H9 (cell line): ENCODE data around the gene UST. TPM values are rescaled to one million over a fixed set of nuclear protein-coding genes. Genes with fewer than 3 reads are reported as not detected.

Source experiments
- DNase-seq: peaks from one replicate; pipeline ENCODE4 v3.0.0-alpha.2; 2017
- H2AFZ ChIP-seq: one replicate; pipeline ENCODE4 v1.6.1; 2013; ENCODE audit warnings: mild to moderate bottlenecking, low read length, control low read depth, moderate library complexity
- H2AK5ac ChIP-seq: 2 replicates; pipeline ENCODE4 v1.6.1; 2013; ENCODE audit warnings: low read length, control low read depth, mixed read lengths; ENCODE audit not compliant: insufficient read length
- H2BK120ac ChIP-seq: one replicate; pipeline ENCODE4 v1.6.1; 2013; ENCODE audit warnings: low read depth, mild to moderate bottlenecking, low read length, control low read depth, inconsistent platforms; ENCODE audit not compliant: poor library complexity, severe bottlenecking
- H2BK12ac ChIP-seq: 2 replicates; pipeline ENCODE4 v1.6.1; 2013; ENCODE audit warnings: low read length, control low read depth, mixed read lengths, low read depth; ENCODE audit not compliant: insufficient read length
- H2BK15ac ChIP-seq: 2 replicates; pipeline ENCODE4 v1.6.1; 2013; ENCODE audit warnings: low read depth, low read length, control low read depth
- H2BK20ac ChIP-seq: one replicate; pipeline ENCODE4 v1.6.1; 2013; ENCODE audit warnings: low read depth, mild to moderate bottlenecking, low read length, control low read depth, inconsistent platforms; ENCODE audit not compliant: poor library complexity, severe bottlenecking
- H2BK5ac ChIP-seq: 2 replicates; pipeline ENCODE4 v1.6.1; 2013; ENCODE audit warnings: low read length, control low read depth, mixed read lengths; ENCODE audit not compliant: insufficient read length
- H3K14ac ChIP-seq: 2 replicates; pipeline ENCODE4 v1.6.1; 2013; ENCODE audit warnings: low read length, control low read depth; ENCODE audit not compliant: insufficient read depth
- H3K18ac ChIP-seq: 2 replicates; pipeline ENCODE4 v1.6.1; 2013; ENCODE audit warnings: low read depth, mild to moderate bottlenecking, mixed read lengths, low read length, control low read depth; ENCODE audit not compliant: insufficient read length
- H3K23ac ChIP-seq: 2 replicates; pipeline ENCODE4 v1.6.1; 2013; ENCODE audit warnings: low read length, control low read depth, mixed read lengths, low read depth; ENCODE audit not compliant: insufficient read length
- H3K23me2 ChIP-seq: 2 replicates; pipeline ENCODE4 v1.6.1; 2013; ENCODE audit warnings: low read depth, mild to moderate bottlenecking, mixed read lengths, low read length, control low read depth; ENCODE audit not compliant: insufficient read length, poor library complexity, severe bottlenecking
- H3K27ac ChIP-seq: 2 replicates; pipeline ENCODE4 v1.5.1; 2013; ENCODE audit warnings: low read length, control low read depth, mixed read lengths, low read depth; ENCODE audit not compliant: insufficient read length
- H3K27me3 ChIP-seq: 2 replicates; pipeline ENCODE4 v1.6.1; 2013; ENCODE audit warnings: low read length, control low read depth, inconsistent platforms; ENCODE audit not compliant: insufficient read depth
- H3K4ac ChIP-seq: 2 replicates; pipeline ENCODE4 v1.6.1; 2013; ENCODE audit warnings: low read depth, mild to moderate bottlenecking, control low read depth, inconsistent platforms, low read length, moderate library complexity
- H3K4me1 ChIP-seq: 2 replicates; pipeline ENCODE4 v1.6.1; 2013; ENCODE audit warnings: low read length, control low read depth, inconsistent platforms; ENCODE audit not compliant: insufficient read depth
- H3K4me2 ChIP-seq: 2 replicates; pipeline ENCODE4 v1.6.1; 2013; ENCODE audit warnings: low read length, control low read depth, mixed read lengths; ENCODE audit not compliant: insufficient read length, insufficient read depth
- H3K56ac ChIP-seq: 2 replicates; pipeline ENCODE4 v1.6.1; 2013; ENCODE audit warnings: low read depth, mild to moderate bottlenecking, mixed read lengths, low read length, control low read depth; ENCODE audit not compliant: insufficient read length
- H3K79me1 ChIP-seq: 2 replicates; pipeline ENCODE4 v1.6.1; 2013; ENCODE audit warnings: low read depth, mild to moderate bottlenecking, moderate library complexity, low read length, control low read depth, inconsistent platforms; ENCODE audit not compliant: insufficient read depth, poor library complexity, severe bottlenecking
- H3K79me2 ChIP-seq: 2 replicates; pipeline ENCODE4 v1.6.1; 2013; ENCODE audit warnings: low read length, control low read depth, inconsistent platforms; ENCODE audit not compliant: insufficient read depth
- H3K9ac ChIP-seq: 2 replicates; pipeline ENCODE4 v1.6.1; 2013; ENCODE audit warnings: low read length, control low read depth, mixed read lengths; ENCODE audit not compliant: insufficient read length; ENCODE audit errors: extremely low read depth
- H3K9me3 ChIP-seq: one replicate; pipeline ENCODE4 v1.6.1; 2013; ENCODE audit warnings: low read depth, low read length, inconsistent platforms; ENCODE audit not compliant: control insufficient read depth
- H3T11ph ChIP-seq: one replicate; pipeline ENCODE4 v1.6.1; 2013; ENCODE audit warnings: mild to moderate bottlenecking, low read length, control low read depth, inconsistent platforms
- H4K20me1 ChIP-seq: one replicate; pipeline ENCODE4 v1.6.1; 2013; ENCODE audit not compliant: control insufficient read depth, insufficient read length, insufficient read depth
- H4K5ac ChIP-seq: 2 replicates; pipeline ENCODE4 v1.6.1; 2013; ENCODE audit warnings: low read depth, mild to moderate bottlenecking, mixed read lengths, low read length, control low read depth; ENCODE audit not compliant: insufficient read length
- H4K8ac ChIP-seq: replicated peaks from 2 replicates; pipeline ENCODE4 v1.6.1; 2013; ENCODE audit warnings: low read length, control low read depth, mixed read lengths, low read depth; ENCODE audit not compliant: insufficient read length
- H4K91ac ChIP-seq: 2 replicates; pipeline ENCODE4 v1.6.1; 2013; ENCODE audit warnings: low read depth, mild to moderate bottlenecking, moderate library complexity, mixed read lengths, low read length, control low read depth; ENCODE audit not compliant: insufficient read length
- H3K27ac Mint-ChIP-seq, 3 experiments: 2 replicates in 2 of 3; 3 replicates in 1 of 3; pipeline ENCODE4 v1.8.0; 2020 to 2021; ENCODE audit warnings: mixed read lengths in 3 of 3, mild to moderate bottlenecking in 1 of 3, moderate library complexity in 1 of 3
- H3K27me3 Mint-ChIP-seq: 2 replicates; pipeline ENCODE4 v1.8.0; 2021; ENCODE audit warnings: low read depth, mild to moderate bottlenecking, moderate library complexity, mixed read lengths
- H3K36me3 Mint-ChIP-seq, 3 experiments: 2 replicates in 2 of 3; 3 replicates in 1 of 3; pipeline ENCODE4 v1.8.0; 2020 to 2021; ENCODE audit warnings: low read depth in 3 of 3, mixed read lengths in 3 of 3; ENCODE audit not compliant: insufficient read depth in 1 of 3
- H3K4me1 Mint-ChIP-seq, 2 experiments: 2 replicates each; pipeline ENCODE4 v1.8.0; 2020; ENCODE audit warnings: mixed read lengths in 2 of 2
- H3K4me3 Mint-ChIP-seq, 2 experiments: 2 replicates in 1 of 2; 3 replicates in 1 of 2; pipeline ENCODE4 v1.8.0; 2020 to 2021; ENCODE audit warnings: mild to moderate bottlenecking in 2 of 2, mixed read lengths in 2 of 2, moderate library complexity in 1 of 2
- H3K9me3 Mint-ChIP-seq, 2 experiments: 2 replicates in 1 of 2; 3 replicates in 1 of 2; pipeline ENCODE4 v1.8.0; 2020; ENCODE audit warnings: mild to moderate bottlenecking in 2 of 2, mixed read lengths in 2 of 2, moderate library complexity in 1 of 2
- WGBS: extraction: QIAGEN DNeasy Blood & Tissue Kit; methylation state at CpG from one replicate; pipeline ENCODE4 v1.1.7; 2013; ENCODE audit warnings: missing lambda C conversion rate, low lambda C conversion rate, mixed read lengths; ENCODE audit not compliant: insufficient read length; ENCODE audit errors: extremely low coverage; 5-methylcytosine and 5-hydroxymethylcytosine counted together
- total RNA-seq: library from RNA; stranded (reverse); gene quantifications from 2 replicates; pipeline ENCODE4 v1.2.1, GENCODE V29; 2021
- TF ChIP-seq, protein P1 (sequence below): fragments of 200-600 bp; sonication (generic); conservative IDR thresholded peaks from 3 replicates; pipeline ENCODE4 v1.8.0; 2021; ENCODE audit warnings: antibody characterized with exemption, mild to moderate bottlenecking

Gene UST
- total RNA-seq, 1 experiment from 2014 or later = 14.4 TPM

DNA sequence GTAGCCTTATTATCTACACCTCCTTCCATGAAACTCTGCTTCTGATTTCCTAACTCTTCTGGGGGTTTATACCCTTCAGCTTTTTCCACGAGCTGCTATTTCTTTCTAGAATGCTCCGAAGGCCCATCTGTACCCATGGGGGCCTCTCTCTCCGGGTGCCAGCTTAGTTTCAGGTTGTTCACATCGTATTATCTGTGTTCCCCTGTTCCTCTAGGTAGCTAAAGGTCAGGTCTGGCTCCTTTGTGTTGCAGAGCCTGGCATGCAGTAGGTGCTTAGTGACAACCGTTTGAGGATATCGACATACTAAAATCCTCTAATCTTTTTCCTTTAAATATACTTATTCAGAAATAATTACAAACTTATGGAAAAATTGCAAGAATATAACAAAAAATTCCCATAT is 73.0 kb downstream of the UST start:
- no peak for DNase-seq
- H3K79me2 ChIP-seq = peaks cover 21% of the 10 kb centered on the region; the same call in 1 of the 2 replicates
- H3K27ac ChIP-seq = no peak overlapping the region

More for the DNA sequence above, 73.0 kb downstream of the UST start:
- H3T11ph ChIP-seq = no peak overlapping the region
- peaks cover 7 to 14% (median 7%) of the 10 kb centered on the region in 3 experiments for H3K36me3 Mint-ChIP-seq
- no peak overlapping the region for H3K4me2 ChIP-seq
- no CpG with 5 or more reads among the region's 6 CpGs for WGBS
- no peak overlapping the region for H3K23ac ChIP-seq
- H4K91ac ChIP-seq = no peak overlapping the region
- H4K20me1 ChIP-seq = no peaks in the 10 kb centered on the region
- H3K9me3 Mint-ChIP-seq = peaks cover 3 to 9% of the 10 kb centered on the region in 2 experiments
- H3K27me3 Mint-ChIP-seq = no peaks in the 10 kb centered on the region
- no peak overlapping the region for H4K8ac ChIP-seq
- H3K4me1 Mint-ChIP-seq = peaks cover 61 to 66% of the 10 kb centered on the region in 2 experiments
- no peak overlapping the region for H2BK5ac ChIP-seq
- H3K4ac ChIP-seq = no peak overlapping the region
- no peaks in the 10 kb centered on the region for H3K23me2 ChIP-seq
- H3K9ac ChIP-seq = no peak overlapping the region
- no peaks in the 10 kb centered on the region for H3K27me3 ChIP-seq
- H4K5ac ChIP-seq = no peak overlapping the region
- peak overlapping the region; percentile 24 to 47; a peak in 4 of 5 replicates for H3K4me3 Mint-ChIP-seq
- peak overlapping the region; percentile 46 to 98 (median 84); a peak in 6 of 7 replicates for H3K27ac Mint-ChIP-seq
- no peak overlapping the region for H2BK15ac ChIP-seq
- H3K14ac ChIP-seq = no peak overlapping the region
- H3K56ac ChIP-seq = no peak overlapping the region
- no peak overlapping the region for H2BK20ac ChIP-seq
- no peak overlapping the region for H3K18ac ChIP-seq
- H3K9me3 ChIP-seq = no peaks in the 10 kb centered on the region
- H2AFZ ChIP-seq = no peak overlapping the region
- H2BK12ac ChIP-seq = no peak overlapping the region
- H2BK120ac ChIP-seq = no peak overlapping the region
- H3K79me1 ChIP-seq = no peaks in the 10 kb centered on the region
- peaks cover 21% of the 10 kb centered on the region for H3K4me1 ChIP-seq
- TF ChIP-seq, protein P1, sequence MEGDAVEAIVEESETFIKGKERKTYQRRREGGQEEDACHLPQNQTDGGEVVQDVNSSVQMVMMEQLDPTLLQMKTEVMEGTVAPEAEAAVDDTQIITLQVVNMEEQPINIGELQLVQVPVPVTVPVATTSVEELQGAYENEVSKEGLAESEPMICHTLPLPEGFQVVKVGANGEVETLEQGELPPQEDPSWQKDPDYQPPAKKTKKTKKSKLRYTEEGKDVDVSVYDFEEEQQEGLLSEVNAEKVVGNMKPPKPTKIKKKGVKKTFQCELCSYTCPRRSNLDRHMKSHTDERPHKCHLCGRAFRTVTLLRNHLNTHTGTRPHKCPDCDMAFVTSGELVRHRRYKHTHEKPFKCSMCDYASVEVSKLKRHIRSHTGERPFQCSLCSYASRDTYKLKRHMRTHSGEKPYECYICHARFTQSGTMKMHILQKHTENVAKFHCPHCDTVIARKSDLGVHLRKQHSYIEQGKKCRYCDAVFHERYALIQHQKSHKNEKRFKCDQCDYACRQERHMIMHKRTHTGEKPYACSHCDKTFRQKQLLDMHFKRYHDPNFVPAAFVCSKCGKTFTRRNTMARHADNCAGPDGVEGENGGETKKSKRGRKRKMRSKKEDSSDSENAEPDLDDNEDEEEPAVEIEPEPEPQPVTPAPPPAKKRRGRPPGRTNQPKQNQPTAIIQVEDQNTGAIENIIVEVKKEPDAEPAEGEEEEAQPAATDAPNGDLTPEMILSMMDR = no peak
- H2AK5ac ChIP-seq = no peak overlapping the region
